C4-2B (cell line): ENCODE measurements around the gene SYNE2.
"Not testable (repeated sequence)": the region's sequence is repeated elsewhere in the genome, so short reads cannot be mapped to it uniquely, and the experiment has no call there.

ENCODE experiments used
- H3K27ac ChIP-seq: fragments of 450-650 bp; 2 replicates; pipeline ENCODE4 v1.5.1; 2017
- ZFX ChIP-seq: fragments of 450-650 bp; IDR thresholded peaks from 2 replicates; pipeline ENCODE4 v1.6.1; 2017
- TF ChIP-seq, protein P1 (sequence below): fragments of 450-650 bp; conservative IDR thresholded peaks from 2 replicates; pipeline ENCODE4 v1.5.1; 2017; ENCODE audit warnings: mild to moderate bottlenecking

The SYNE2 gene

DNA sequence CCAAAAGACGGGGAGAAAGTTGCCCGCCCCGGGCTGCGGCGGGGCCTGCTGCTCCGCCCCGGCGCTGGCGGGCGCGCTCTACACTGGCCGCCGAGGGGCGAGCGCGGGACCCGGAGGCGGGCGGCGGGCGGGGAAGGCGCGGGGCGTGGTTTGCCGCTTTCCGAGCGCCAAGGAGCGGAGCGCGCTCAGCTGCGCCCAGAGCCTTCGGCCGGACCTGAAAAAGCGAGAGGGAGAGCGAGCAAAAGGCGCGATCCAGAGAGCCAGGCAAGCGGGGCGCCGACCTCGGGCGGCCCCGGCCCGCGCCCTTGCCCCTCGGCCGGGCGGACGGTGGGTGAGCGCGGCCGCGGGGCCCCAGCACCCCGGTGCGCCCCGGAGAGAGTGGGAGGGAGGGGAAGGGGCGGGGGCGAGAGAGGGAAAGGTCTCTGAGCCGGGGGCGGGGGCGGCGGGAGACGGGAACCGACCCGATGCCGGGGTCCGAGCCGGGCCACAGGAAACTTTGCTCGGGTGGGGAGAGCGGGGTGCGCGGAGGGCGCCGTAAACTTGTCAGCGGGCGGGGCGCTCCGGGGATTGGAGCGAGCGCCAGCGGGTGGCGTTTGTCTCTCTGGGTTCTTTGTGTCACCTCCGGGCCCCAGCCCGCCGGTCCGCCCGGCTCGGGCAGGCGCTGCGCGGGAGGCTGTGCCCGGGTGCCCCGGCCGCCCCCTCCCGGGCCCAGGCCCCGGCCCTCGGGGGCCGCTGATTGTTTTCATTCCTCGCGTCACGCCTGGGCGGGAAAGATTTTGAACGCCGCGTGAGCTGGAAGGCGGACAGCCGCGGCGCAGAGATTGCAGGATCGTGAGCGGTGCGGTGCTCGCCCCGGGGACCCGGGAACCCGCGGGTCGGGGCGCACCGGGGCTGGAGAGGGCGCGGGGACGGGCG is at the start of gene SYNE2:
TSS of gene SYNE2 (plus strand) at position 188 of the 915 bp plus-strand sequence. CDS start 56,145 bp downstream, outside the sequence.
- peak; percentile 68 for TF ChIP-seq ZFX
- TF ChIP-seq, protein P1, sequence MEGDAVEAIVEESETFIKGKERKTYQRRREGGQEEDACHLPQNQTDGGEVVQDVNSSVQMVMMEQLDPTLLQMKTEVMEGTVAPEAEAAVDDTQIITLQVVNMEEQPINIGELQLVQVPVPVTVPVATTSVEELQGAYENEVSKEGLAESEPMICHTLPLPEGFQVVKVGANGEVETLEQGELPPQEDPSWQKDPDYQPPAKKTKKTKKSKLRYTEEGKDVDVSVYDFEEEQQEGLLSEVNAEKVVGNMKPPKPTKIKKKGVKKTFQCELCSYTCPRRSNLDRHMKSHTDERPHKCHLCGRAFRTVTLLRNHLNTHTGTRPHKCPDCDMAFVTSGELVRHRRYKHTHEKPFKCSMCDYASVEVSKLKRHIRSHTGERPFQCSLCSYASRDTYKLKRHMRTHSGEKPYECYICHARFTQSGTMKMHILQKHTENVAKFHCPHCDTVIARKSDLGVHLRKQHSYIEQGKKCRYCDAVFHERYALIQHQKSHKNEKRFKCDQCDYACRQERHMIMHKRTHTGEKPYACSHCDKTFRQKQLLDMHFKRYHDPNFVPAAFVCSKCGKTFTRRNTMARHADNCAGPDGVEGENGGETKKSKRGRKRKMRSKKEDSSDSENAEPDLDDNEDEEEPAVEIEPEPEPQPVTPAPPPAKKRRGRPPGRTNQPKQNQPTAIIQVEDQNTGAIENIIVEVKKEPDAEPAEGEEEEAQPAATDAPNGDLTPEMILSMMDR, result peak; percentile 45
- peak within 1 kb of the TSS; percentile 72 for H3K27ac ChIP-seq

- not testable (repeated sequence) for H3K27ac ChIP-seq
Measured at GRCh38 chr14:63803221-63803791, 49.5 kb upstream of the SYNE2 start.

DNA sequence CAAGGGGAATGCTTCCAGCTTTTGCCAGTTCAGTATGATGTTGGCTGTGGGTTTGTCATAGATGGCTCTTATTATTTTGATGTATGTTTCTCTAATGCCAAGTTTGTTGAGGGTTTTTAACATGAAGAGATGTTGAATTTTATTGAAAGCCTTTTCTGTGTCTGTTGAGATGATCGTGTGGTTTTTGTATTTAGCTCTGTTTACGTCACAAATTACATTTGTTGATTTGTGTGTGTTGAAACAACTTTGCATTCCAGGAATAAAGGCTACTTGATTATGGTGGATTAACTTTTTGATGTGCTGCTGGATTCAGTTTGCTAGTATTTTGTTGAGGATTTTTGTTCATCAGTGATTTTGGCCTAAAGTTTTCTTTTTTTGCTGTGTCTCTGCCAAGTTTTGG is 46.7 kb upstream of the SYNE2 start:
- not testable (repeated sequence) for H3K27ac ChIP-seq

DNA sequence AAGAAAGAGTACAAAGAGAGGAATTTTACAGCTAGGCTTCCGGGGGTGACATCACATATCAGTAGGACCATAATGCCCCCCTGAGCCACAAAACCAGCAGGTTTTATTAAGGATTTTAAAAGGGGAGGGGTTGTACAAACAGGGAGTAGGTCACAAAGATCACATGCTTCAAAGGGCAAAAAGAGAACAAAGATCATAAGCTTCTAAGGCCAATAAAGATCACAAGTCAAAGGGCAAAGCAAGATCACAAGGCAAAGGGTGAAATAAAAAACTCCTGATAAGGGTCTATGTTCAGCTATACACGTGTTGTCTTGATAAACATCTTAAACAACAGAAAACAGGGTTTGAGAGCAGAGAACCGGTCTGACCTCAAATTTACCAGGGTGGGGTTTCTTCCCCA is 41.1 kb upstream of the SYNE2 start:
- not testable (repeated sequence) for H3K27ac ChIP-seq

DNA sequence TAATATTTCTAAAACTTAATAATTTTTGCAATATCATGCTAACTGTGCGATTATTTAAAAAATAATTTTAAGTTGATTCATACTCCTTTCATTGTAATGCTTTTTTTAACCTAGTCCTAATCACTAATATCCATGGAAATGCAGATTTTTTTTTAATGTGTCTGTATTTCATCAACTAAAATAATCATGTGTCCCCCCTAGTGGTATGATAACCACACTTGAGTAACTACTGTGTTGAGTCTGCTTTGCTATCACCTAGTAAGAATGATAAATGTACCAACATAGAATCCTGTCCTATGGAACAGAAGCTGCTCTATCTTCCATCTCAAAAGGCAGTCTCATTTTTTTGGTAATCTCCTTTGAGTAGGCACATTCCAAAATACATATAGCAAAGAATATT is 19.1 kb upstream of the SYNE2 start:
- no peak overlapping the region for H3K27ac ChIP-seq
- no peak for TF ChIP-seq ZFX
- TF ChIP-seq, protein P1, result no peak; the same call in 1 of the 2 replicates

DNA sequence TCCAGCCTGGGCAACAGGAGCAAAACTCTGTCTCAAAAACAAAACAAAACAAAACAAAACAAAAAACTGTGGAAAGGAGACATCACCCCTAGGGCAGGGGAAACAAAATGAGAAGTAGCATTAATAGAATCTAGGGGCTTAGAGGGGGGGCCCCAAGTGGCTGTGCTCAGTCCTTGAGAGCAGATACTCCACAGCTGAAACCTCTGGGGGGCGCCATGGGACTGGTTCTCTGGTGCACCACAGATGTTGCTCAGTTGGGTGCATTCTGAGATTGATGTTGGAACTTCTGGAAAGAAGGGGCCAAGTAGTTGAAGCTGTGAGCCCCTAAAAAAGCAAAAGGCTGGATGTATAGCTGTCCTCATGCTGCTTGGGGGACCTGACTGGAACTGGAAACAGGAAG is 11.8 kb upstream of the SYNE2 start:
- H3K27ac ChIP-seq, result no peak overlapping the region
- TF ChIP-seq, protein P1, result peak; percentile 42
- no peak for TF ChIP-seq ZFX

DNA sequence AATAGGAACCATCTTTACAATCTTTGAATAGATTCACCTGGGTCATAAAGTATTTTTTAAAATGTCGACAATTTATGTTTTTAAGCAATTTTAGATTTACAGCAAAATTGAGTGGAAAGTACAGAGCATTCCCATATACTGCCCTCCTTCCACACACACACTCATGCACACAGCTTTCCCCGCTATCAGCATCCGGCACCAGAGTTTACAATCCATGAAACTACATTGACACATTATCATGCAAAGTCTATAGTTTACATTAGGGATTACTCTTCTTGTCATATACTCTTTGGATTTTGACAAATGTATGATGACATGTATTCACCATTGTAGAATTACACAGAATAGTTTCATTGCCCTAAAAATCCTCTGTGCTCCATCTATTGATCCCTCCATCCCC is 9.0 kb upstream of the SYNE2 start:
- no peak for TF ChIP-seq ZFX
- TF ChIP-seq, protein P1, result no peak
- no peak overlapping the region for H3K27ac ChIP-seq

DNA sequence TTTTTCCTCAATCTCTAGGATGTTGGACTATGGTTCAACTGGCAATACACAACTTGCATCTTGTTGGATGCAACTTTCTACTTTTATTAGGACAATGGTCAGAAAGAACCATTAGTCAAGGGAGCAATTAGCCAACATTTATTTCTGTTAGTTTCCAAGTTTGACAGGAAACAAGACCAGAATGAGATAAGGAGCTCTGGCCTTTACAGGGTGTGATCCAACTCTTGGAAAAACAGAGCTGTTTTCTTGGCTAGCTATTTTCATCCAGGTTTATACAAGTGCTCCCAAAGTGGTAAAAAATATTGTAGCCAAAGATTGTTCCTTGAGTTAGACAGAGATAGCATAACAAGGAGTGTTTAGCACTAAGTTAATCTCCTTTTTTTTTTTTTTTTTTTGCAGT is 3.9 kb upstream of the SYNE2 start:
- H3K27ac ChIP-seq, result no peak overlapping the region
- TF ChIP-seq, protein P1, result no peak
- TF ChIP-seq ZFX, result no peak

DNA sequence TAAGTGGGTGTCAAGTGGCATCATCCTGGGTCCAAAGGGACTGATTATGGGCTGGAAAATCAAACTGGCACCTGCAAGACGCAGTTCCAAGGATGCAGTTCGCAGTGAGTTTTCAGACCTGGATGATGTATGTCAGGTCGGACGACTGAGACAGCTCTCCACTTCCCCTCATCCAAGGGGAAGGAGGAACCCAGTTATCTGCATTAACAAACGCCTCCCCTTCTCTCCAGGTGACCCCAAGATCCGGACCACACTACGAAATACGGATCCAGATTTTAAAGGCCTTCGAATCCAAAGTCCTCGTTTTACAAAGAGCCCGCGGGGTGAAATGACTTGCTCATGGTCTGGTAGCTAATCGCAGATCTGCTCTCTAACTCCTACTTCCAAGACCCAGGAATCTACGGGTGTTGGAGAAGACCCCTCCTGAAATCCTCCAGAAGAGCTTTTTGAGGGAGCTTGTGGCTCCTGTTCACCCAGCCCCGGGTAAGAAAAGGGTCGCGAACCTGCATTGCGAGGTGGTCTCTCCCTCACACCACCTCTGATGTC is 460 bp upstream of the SYNE2 start:
- H3K27ac ChIP-seq, result peak overlapping the region; percentile 72
- TF ChIP-seq, protein P1, result no peak
- TF ChIP-seq ZFX, result no peak
